Large intestine (tissue), 3 donors: ENCODE results near the gene VAV1. TPM values are rescaled to one million over a fixed set of nuclear protein-coding genes. Genes with fewer than 3 reads are reported as not detected.

ENCODE experiments used
- DNase-seq, 2 donors: peaks; one replicate each; pipeline versions ENCODE4 v3.0.0 to v3.0.0-alpha.2; 2013
- H3K27ac ChIP-seq: one replicate; pipeline ENCODE4 v1.5.1; 2013; ENCODE audit warnings: low read length
- H3K27me3 ChIP-seq: 2 replicates; pipeline ENCODE4 v1.6.1; 2013; ENCODE audit warnings: low read length; ENCODE audit not compliant: control insufficient read depth, insufficient read depth
- H3K36me3 ChIP-seq: 2 replicates; pipeline ENCODE4 v1.6.1; 2013; ENCODE audit warnings: low read length; ENCODE audit not compliant: control insufficient read depth, insufficient read depth
- H3K4me1 ChIP-seq: one replicate; pipeline ENCODE4 v1.6.1; 2013; ENCODE audit warnings: low read length; ENCODE audit not compliant: control insufficient read depth, insufficient read depth
- H3K4me3 ChIP-seq: one replicate; pipeline ENCODE4 v1.5.1; 2013; ENCODE audit warnings: low read length
- H3K9me3 ChIP-seq: one replicate; pipeline ENCODE4 v1.6.1; 2013; ENCODE audit warnings: mild to moderate bottlenecking, low read depth, low read length, moderate library complexity; ENCODE audit not compliant: control insufficient read depth
- WGBS: methylation state at CpG from one replicate; pipeline ENCODE4 v1.1.5; 2013; ENCODE audit warnings: low lambda C conversion rate; ENCODE audit not compliant: insufficient coverage; 5-methylcytosine and 5-hydroxymethylcytosine counted together
- polyA plus RNA-seq: library from polyadenylated mRNA; unstranded; fragments of 120-200 nt; gene quantifications from one replicate; pipeline ENCODE4 v1.2.1, GENCODE V29; 2013

Gene VAV1
- polyA plus RNA-seq, 1 donor: 3.2 TPM

GRCh38 chr19:6802336-6803035 is 30.0 kb downstream of the VAV1 start:
- Histone ChIP-seq H3K4me1 (no peaks in the 10 kb centered on the region), H3K36me3 (no peaks in the 10 kb centered on the region), H3K27ac (no peak overlapping the region), H3K9me3 (no peaks in the 10 kb centered on the region), H3K4me3 (no peak overlapping the region), H3K27me3 (peaks cover 7% of the 10 kb centered on the region)
- WGBS: no CpG with 5 or more reads among the region's 9 CpGs
- no peak for DNase-seq

GRCh38 chr19:6803036-6803404 is 30.5 kb downstream of the VAV1 start:
- DNase-seq: no peak
- no peaks in the 10 kb centered on the region for H3K4me1 ChIP-seq
- H3K4me3 ChIP-seq: no peak overlapping the region
- H3K27me3 ChIP-seq: peaks cover 7% of the 10 kb centered on the region
- H3K27ac ChIP-seq: no peak overlapping the region
- H3K36me3 ChIP-seq: no peaks in the 10 kb centered on the region
- no peaks in the 10 kb centered on the region for H3K9me3 ChIP-seq
- 100% methylated on average over 1 of the region's 8 CpGs for WGBS

- no peaks in the 10 kb centered on the region for H3K4me1 ChIP-seq
- no peak overlapping the region for H3K27ac ChIP-seq
- no CpG with 5 or more reads among the region's 4 CpGs for WGBS
- no peak overlapping the region for H3K4me3 ChIP-seq
- H3K27me3 ChIP-seq: peaks cover 5% of the 10 kb centered on the region
- no peaks in the 10 kb centered on the region for H3K9me3 ChIP-seq
- DNase-seq: no peak
- H3K36me3 ChIP-seq: no peaks in the 10 kb centered on the region
Measured at GRCh38 chr19:6806488-6806887, 34.0 kb downstream of the VAV1 start.

DNA sequence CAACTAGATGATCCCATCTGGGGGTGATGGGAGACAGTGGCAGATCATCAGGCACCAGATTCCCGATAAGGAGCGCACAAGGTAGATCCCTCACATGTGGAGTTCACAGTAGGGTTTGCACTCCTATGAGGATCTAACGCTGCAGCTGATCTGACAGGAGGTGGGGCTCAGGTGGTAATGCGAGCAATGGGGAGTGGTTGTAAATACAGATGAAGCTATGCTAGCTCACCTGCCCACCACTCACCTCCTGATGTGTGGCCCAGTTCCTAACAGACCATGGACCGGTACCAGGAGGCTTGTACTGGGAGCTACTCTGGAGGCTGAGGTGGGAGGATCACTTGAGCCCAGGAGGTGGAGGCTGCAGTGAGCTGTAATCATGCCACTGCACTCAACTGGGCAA is 34.8 kb downstream of the VAV1 start:
- Histone ChIP-seq H3K4me3 (no peak overlapping the region), H3K27me3 (peaks cover 4% of the 10 kb centered on the region), H3K4me1 (no peaks in the 10 kb centered on the region), H3K9me3 (no peaks in the 10 kb centered on the region), H3K27ac (no peak overlapping the region), H3K36me3 (no peaks in the 10 kb centered on the region)
- WGBS: no CpG with 5 or more reads among the region's 5 CpGs
- no peak for DNase-seq

GRCh38 chr19:6808494-6808893 is 36.0 kb downstream of the VAV1 start:
- no peaks in the 10 kb centered on the region for H3K9me3 ChIP-seq
- no peaks in the 10 kb centered on the region for H3K27me3 ChIP-seq
- H3K4me3 ChIP-seq: no peak overlapping the region
- no peak for DNase-seq
- no peaks in the 10 kb centered on the region for H3K36me3 ChIP-seq
- no peak overlapping the region for H3K27ac ChIP-seq
- WGBS: 89% methylated on average over 1 of the region's 1 CpG
- no peaks in the 10 kb centered on the region for H3K4me1 ChIP-seq

DNA sequence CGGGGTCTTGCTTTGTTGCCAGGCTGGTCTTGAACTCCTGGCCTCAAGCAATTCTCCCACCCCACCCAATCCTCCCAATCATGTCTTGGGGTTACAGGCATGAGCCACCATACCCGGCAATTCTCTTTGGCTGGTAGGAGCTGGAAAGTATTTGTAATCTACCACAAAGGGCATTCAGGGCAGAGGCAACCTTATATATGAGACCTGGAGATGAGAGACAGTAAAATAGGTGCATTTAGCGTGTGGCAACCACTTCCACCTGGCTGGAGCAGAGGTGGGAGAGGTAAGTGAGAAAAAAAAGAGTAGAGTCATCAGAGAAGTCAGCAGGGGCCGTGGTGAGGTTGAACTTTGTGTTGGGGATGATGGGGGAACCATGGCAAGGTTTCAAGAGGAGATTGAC is 36.8 kb downstream of the VAV1 start:
- WGBS: 60% methylated on average over 1 of the region's 4 CpGs
- H3K27ac ChIP-seq: no peak overlapping the region

GRCh38 chr19:6811378-6811777 is 38.9 kb downstream of the VAV1 start:
- H3K9me3 ChIP-seq: no peaks in the 10 kb centered on the region
- WGBS: no CpG with 5 or more reads among the region's 3 CpGs
- no peaks in the 10 kb centered on the region for H3K36me3 ChIP-seq
- H3K4me3 ChIP-seq: no peak overlapping the region
- H3K4me1 ChIP-seq: no peaks in the 10 kb centered on the region
- H3K27ac ChIP-seq: no peak overlapping the region
- no peak for DNase-seq
- no peaks in the 10 kb centered on the region for H3K27me3 ChIP-seq

More for the DNA sequence above, 36.8 kb downstream of the VAV1 start:
- Histone ChIP-seq H3K27me3 (no peaks in the 10 kb centered on the region), H3K4me1 (no peaks in the 10 kb centered on the region), H3K9me3 (no peaks in the 10 kb centered on the region), H3K4me3 (no peak overlapping the region), H3K36me3 (no peaks in the 10 kb centered on the region)
- DNase-seq: peak in 1 of 2 donors; percentile 9

DNA sequence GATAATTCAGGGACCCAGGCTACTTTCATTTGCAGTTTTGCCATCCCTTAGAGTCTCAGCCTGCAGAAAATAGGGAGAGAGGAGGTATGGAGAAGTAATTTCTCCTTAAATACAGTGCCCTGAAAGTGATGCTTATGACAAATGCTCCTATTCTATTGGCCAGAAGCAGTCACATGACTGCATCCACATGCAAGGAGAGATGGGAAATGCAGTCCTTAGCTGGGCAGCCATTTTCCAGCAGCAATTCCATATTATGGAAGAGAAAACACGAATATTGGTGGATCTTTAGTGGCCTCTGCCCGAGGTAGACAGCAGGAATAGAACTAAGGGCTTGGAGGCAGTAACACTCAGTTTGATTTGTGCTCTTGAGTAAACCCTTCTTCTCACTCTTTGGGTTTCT is 39.4 kb downstream of the VAV1 start:
- H3K27ac ChIP-seq: no peak overlapping the region
- no peak for DNase-seq
- H3K36me3 ChIP-seq: no peaks in the 10 kb centered on the region
- H3K4me3 ChIP-seq: no peak overlapping the region
- no peaks in the 10 kb centered on the region for H3K27me3 ChIP-seq
- no CpG with 5 or more reads among the region's 2 CpGs for WGBS
- H3K4me1 ChIP-seq: no peaks in the 10 kb centered on the region
- H3K9me3 ChIP-seq: no peaks in the 10 kb centered on the region

GRCh38 chr19:6812612-6813011 is 40.1 kb downstream of the VAV1 start:
- H3K9me3 ChIP-seq: no peaks in the 10 kb centered on the region
- H3K4me3 ChIP-seq: no peak overlapping the region
- whole genome bisulfite sequencing: 100% methylated on average over 1 of the region's 2 CpGs
- H3K4me1 ChIP-seq: no peaks in the 10 kb centered on the region
- no peaks in the 10 kb centered on the region for H3K27me3 ChIP-seq
- no peak overlapping the region for H3K27ac ChIP-seq
- DNase-seq: no peak
- no peaks in the 10 kb centered on the region for H3K36me3 ChIP-seq

DNA sequence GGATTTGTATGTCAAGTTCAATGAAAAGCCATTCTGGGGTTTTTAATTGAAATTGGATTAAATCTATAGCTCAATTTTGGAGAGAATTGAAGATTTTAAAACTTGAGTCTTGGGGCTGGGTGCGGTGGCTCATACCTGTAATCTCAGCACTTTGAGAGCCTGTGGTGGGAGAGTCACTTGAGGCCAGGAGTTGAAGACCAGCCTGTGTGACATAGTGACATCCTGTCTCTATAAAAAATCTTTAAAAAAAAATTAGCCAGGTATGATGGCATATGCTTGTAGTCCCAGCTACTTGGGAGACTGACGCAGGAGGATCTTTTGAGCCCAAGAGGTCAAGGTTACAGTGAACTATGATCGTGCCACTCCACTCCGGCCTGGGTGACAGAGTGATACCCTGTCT is 41.2 kb downstream of the VAV1 start:
- Histone ChIP-seq H3K27ac (no peak overlapping the region), H3K4me3 (no peak overlapping the region), H3K36me3 (no peaks in the 10 kb centered on the region), H3K9me3 (no peaks in the 10 kb centered on the region), H3K4me1 (no peaks in the 10 kb centered on the region), H3K27me3 (no peaks in the 10 kb centered on the region)
- no CpG with 5 or more reads among the region's 4 CpGs for WGBS
- no peak for DNase-seq

DNA sequence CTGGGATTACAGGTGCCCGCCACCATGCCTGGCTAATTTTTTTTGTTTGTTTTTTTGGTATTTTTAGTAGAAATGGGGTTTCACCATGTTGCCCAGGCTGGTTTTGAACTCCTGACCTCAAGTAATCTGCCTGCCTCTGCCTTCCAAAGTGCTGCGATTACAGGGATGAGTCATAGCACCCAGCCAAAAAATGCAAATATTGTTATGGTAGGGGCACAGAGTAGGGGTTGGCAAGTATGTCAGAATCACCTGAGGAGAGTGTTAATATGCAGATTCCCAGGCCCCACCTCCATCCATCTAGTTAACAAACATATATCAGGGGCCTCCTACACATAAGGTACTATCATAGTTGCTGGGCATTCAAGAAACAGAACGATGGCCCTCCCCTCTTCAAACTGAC is 44.7 kb downstream of the VAV1 start:
- Histone ChIP-seq H3K9me3 (no peaks in the 10 kb centered on the region), H3K36me3 (no peaks in the 10 kb centered on the region), H3K4me1 (no peaks in the 10 kb centered on the region), H3K27me3 (no peaks in the 10 kb centered on the region), H3K4me3 (no peak overlapping the region), H3K27ac (no peak overlapping the region)
- WGBS: no CpG with 5 or more reads among the region's 3 CpGs
- DNase-seq: no peak
